GM19193 (cell line): ENCODE measurements around the gene RGS14.

ENCODE experiments used
- POLR2A ChIP-seq: IDR thresholded peaks from 4 replicates; pipeline ENCODE4 v1.6.1; 2011; ENCODE audit not compliant: insufficient read depth, insufficient read length; ENCODE audit errors: extremely low read depth

The RGS14 gene

GRCh38 chr5:177334781-177335700, 22.7 kb upstream of the RGS14 start:
- TF ChIP-seq POLR2A = no peak

- no peak for TF ChIP-seq POLR2A
Measured at GRCh38 chr5:177335701-177336065, 22.0 kb upstream of the RGS14 start.

- no peak for TF ChIP-seq POLR2A
Measured at GRCh38 chr5:177336112-177336511, 21.6 kb upstream of the RGS14 start.

GRCh38 chr5:177336603-177337494, 20.9 kb upstream of the RGS14 start:
- no peak for TF ChIP-seq POLR2A

- TF ChIP-seq POLR2A = no peak
Measured at GRCh38 chr5:177338251-177339106, 19.2 kb upstream of the RGS14 start.

- no peak for TF ChIP-seq POLR2A
Measured at GRCh38 chr5:177339107-177339638, 18.6 kb upstream of the RGS14 start.

GRCh38 chr5:177343777-177344176, 13.9 kb upstream of the RGS14 start:
- no peak for TF ChIP-seq POLR2A

- no peak for TF ChIP-seq POLR2A
Measured at GRCh38 chr5:177344891-177345290, 12.8 kb upstream of the RGS14 start.

GRCh38 chr5:177346820-177347219, 10.9 kb upstream of the RGS14 start:
- no peak for TF ChIP-seq POLR2A

- TF ChIP-seq POLR2A = no peak
Measured at GRCh38 chr5:177347699-177348098, 10.0 kb upstream of the RGS14 start.

GRCh38 chr5:177349362-177349647, 8.4 kb upstream of the RGS14 start:
- no peak for TF ChIP-seq POLR2A

- TF ChIP-seq POLR2A = no peak
Measured at GRCh38 chr5:177349762-177350161, 8.0 kb upstream of the RGS14 start.

- no peak for TF ChIP-seq POLR2A
Measured at GRCh38 chr5:177350776-177351391, 6.8 kb upstream of the RGS14 start.
